ENCODE measurements around the gene GPC2. TPM values are rescaled to one million over a fixed set of nuclear protein-coding genes. Genes with fewer than 3 reads are reported as not detected.
"Not testable (repeated sequence)": the region's sequence is repeated elsewhere in the genome, so short reads cannot be mapped to it uniquely, and the experiment has no call there.

Gene GPC2
- total RNA-seq, 8 experiments from 2014 or later: 0.92 to 103 (median 54.7) TPM

DNA sequence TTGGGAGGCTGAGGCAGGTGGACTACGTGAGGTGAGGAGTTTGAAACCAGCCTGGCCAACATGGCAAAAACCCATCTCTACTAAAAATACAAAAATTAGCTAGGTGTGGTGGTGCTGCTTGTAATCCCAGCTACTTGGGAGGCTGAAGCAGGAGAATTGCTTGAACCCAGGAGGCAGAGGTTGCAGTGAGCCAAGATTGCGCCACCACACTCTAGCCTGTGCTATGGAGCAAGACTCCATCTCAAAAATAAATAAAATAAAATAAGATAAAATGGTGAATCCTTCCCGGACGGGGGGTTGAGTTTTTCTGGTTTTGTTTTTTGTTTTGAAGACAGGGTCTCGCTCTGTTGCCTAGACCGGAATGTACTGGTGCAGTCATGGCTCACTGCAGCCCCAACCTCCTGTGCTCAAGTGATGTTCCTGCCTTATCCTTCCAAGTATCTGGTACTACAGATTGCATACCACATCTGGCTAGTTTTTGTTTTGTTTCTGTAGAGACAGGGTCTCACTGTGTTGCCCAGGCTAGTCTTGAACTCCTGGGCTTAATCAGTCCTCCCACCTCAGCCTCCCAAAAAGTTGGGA is 15.2 kb upstream of the GPC2 start:
- ATAC-seq (replicated peaks in 6 of 8); H3K27ac ChIP-seq; H3K4me3 ChIP-seq; in situ Hi-C loops (cut with MboI; ENCODE audit: low pct_unique_long_range_greater_than_20kb in 2 of 9, low sequenced_read_pairs in 9 of 9, unreplicated experiment in 9 of 9); H3K4me1 ChIP-seq (replicated peaks in 1 of 2): not testable (repeated sequence)
- WGBS, 10 experiments: 13 to 100% (median 87%) methylated on average over 1 to 6 of the region's 6 CpGs; no CpG with 5 or more reads in 2 of the 10 experiments

DNA sequence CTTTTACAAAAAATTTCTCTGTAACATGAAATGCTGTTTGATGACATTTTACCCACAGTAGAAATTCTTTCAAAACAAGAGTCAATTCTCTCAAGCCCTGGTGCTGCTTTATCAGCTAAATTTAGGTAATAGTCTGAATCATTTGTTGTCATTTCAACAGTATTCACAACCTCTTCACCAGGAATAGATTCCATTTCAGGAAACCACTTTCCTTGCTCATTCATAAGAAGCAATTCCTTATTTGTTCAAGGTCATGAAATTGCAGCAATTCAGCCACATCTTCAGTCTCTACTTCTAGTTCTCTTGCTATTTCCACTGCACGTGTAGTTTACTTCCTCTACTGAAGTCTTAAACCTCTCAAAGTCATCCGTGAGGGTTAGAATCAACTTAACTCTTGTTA is 14.6 kb upstream of the GPC2 start:
- in situ Hi-C loops (cut with MboI; ENCODE audit: low pct_unique_long_range_greater_than_20kb in 2 of 9, low sequenced_read_pairs in 9 of 9, unreplicated experiment in 9 of 9): no loop called here
- 20 to 94% (median 83%) methylated on average over 1 to 2 of the region's 2 CpGs; no CpG with 5 or more reads in 3 of the 10 experiments for WGBS, 10 experiments
- Histone ChIP-seq H3K27ac (no peak overlapping the region), H3K4me1 (replicated peaks in 1 of 2) (peaks cover 0 to 4% of the 10 kb centered on the region in 2 donors), H3K4me3 (no peak overlapping the region)
- no peak for ATAC-seq (replicated peaks in 6 of 8)

DNA sequence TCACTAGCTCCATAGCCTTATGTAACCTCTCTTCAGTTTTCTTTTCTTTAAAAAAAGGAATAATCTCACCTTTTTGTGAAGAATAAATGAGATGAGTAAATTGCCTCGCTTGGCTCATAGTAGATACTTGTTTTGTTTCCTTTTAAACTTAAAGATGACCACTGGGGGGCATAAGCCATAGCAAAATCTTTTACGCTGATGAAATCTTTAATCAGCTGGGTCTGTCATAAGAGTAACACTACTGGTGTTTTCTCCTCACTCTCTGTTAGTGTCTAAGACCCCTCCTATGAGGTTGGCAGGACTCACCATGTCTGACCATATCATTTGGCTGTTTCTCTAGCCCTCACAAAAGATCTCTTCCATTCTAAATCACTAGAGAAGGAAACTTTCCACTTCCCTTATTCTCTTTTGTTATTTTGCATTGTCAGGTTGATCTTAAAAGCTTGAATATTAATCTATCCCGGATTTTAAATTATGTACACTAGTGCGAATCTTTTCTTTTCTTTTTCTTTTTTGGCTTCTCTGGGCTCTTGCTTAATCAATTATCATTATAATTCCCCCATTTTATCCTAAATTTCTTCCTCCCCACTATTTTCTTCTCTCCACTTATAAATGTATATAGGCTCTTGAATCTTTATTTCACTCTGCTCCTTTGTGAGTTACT is 13.0 kb upstream of the GPC2 start:
- in situ Hi-C loops (cut with MboI; ENCODE audit: low pct_unique_long_range_greater_than_20kb in 2 of 9, low sequenced_read_pairs in 9 of 9, unreplicated experiment in 9 of 9): no loop called here
- ATAC-seq (replicated peaks in 6 of 8): peak in 7 of 8 experiments; percentile 64 to 98 (median 69)
- WGBS, 10 experiments: 19 to 82% (median 67%) methylated on average over 2 to 4 of the region's 4 CpGs; no CpG with 5 or more reads in 2 of the 10 experiments

DNA sequence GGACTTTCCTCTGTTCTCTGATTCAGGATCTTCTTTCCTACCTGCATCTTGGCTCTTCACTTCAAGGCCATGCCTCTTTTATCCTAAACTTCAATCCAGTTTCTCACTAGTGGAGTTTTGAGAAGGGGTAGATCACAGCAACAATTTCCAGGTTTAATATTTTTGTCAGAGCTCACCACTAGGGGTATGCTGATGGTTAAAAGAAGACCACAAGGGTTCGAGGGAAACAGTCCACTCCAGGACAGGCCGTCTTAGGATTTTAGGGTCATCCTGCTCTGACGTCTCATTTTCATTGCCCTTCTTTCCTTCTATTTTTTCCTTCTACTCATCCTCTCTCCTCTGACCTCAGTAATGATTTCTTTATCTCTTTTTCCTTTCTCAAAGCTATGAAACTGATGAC is 11.9 kb upstream of the GPC2 start:
- in situ Hi-C loops (cut with MboI; ENCODE audit: low pct_unique_long_range_greater_than_20kb in 2 of 9, low sequenced_read_pairs in 9 of 9, unreplicated experiment in 9 of 9): no loop called here
- Histone ChIP-seq H3K27ac (no peak overlapping the region), H3K4me1 (replicated peaks in 1 of 2) (peaks cover 0 to 4% of the 10 kb centered on the region in 2 donors), H3K4me3 (no peak overlapping the region)
- ATAC-seq (replicated peaks in 6 of 8): no peak
- 42 to 95% (median 78%) methylated on average over 1 to 3 of the region's 3 CpGs; no CpG with 5 or more reads in 4 of the 10 experiments for WGBS, 10 experiments

More for the DNA sequence above, 13.0 kb upstream of the GPC2 start:
- Histone ChIP-seq H3K4me3 (no peak overlapping the region), H3K4me1 (replicated peaks in 1 of 2) (peaks cover 0 to 4% of the 10 kb centered on the region in 2 donors), H3K27ac (no peak overlapping the region)

- Histone ChIP-seq H3K4me1 (replicated peaks in 1 of 2) (peaks cover 0 to 4% of the 10 kb centered on the region in 2 donors), H3K27ac (no peak overlapping the region), H3K4me3 (no peak overlapping the region)
- ATAC-seq (replicated peaks in 6 of 8): peak in 1 of 8 experiments; percentile 18
- WGBS, 10 experiments: 56 to 100% (median 93%) methylated on average over 1 to 2 of the region's 2 CpGs; no CpG with 5 or more reads in 3 of the 10 experiments
- in situ Hi-C loops (cut with MboI; ENCODE audit: low pct_unique_long_range_greater_than_20kb in 2 of 9, low sequenced_read_pairs in 9 of 9, unreplicated experiment in 9 of 9): no loop called here
Measured at GRCh38 chr7:100185726-100186125, 8.5 kb upstream of the GPC2 start.

DNA sequence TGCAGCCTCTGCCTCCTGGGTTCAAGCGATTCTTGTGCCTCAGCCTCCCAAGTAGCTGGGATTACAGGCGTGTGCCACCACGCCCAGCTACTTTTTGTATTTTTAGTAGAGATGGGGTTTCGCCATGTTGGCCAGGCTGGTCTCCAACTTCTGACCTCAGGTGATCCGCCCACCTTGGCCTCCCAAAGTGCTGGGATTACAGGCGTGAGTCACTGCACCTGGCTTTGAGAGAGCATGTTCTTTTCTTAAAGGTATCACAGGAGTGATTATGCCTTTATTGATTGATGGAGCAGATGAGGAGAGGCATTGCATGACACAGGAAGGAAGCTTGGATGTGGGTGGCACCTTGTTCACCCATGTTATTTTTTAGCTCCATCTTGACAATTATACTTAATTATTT is 5.9 kb upstream of the GPC2 start:
- not testable (repeated sequence) for ATAC-seq (replicated peaks in 6 of 8)

DNA sequence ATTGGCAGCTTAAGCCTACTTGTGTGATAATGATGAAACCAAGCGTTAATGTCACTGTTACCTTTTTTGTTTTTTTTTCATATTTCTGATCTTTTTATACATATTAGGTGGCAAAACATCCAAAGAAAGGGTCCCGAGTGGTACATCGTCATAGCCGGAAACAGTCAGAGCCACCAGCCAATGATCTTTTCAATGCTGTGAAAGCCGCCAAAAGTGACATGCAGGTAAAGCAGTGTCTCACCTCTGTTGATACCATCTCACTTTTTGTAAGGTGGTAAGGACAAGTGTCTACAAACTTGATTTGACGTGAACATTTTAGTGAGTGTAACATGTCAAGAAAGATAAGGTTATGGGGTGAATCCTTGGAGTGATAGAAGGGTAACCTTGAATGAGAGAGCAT is 5.4 kb upstream of the GPC2 start:
- H3K27ac ChIP-seq; H3K4me3 ChIP-seq; in situ Hi-C loops (cut with MboI; ENCODE audit: low pct_unique_long_range_greater_than_20kb in 2 of 9, low sequenced_read_pairs in 9 of 9, unreplicated experiment in 9 of 9); H3K4me1 ChIP-seq (replicated peaks in 1 of 2); ATAC-seq (replicated peaks in 6 of 8): not testable (repeated sequence)
- 68 to 100% (median 81%) methylated on average over 2 to 5 of the region's 6 CpGs; no CpG with 5 or more reads in 2 of the 10 experiments for WGBS, 10 experiments

More for the DNA sequence above, 5.9 kb upstream of the GPC2 start:
- in situ Hi-C loops (cut with MboI; ENCODE audit: low pct_unique_long_range_greater_than_20kb in 2 of 9, low sequenced_read_pairs in 9 of 9, unreplicated experiment in 9 of 9); H3K4me3 ChIP-seq; H3K4me1 ChIP-seq (replicated peaks in 1 of 2); H3K27ac ChIP-seq: not testable (repeated sequence)
- WGBS, 10 experiments: 83 to 100% (median 92%) methylated on average over 1 to 4 of the region's 6 CpGs; no CpG with 5 or more reads in 3 of the 10 experiments

DNA sequence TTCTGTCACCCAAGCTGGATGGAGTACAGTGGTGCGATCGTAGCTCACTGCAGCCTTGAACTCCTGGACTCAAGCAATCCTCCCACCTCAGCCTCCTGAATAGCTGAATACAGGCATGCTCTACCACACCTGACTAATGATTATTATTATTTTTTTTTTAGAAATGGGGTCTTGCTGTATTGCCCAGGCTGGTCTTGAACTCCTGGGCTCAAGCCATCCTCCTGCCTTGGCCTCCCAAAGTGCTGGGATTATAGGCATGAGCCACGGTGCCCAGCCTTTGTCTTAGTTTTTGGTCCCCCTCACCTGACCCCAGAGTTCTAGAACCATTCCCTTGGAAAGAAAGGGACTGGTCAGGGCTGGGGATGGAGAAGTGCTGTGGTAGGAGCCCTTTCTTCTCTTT is 2.9 kb upstream of the GPC2 start:
- ATAC-seq (replicated peaks in 6 of 8); H3K4me3 ChIP-seq; H3K4me1 ChIP-seq (replicated peaks in 1 of 2); in situ Hi-C loops (cut with MboI; ENCODE audit: low pct_unique_long_range_greater_than_20kb in 2 of 9, low sequenced_read_pairs in 9 of 9, unreplicated experiment in 9 of 9); H3K27ac ChIP-seq: not testable (repeated sequence)
- WGBS, 10 experiments: 80 to 100% methylated on average over 2 of the region's 3 CpGs; no CpG with 5 or more reads in 8 of the 10 experiments

GRCh38 chr7:100176096-100177044 is 811 bp downstream of the GPC2 start:
- in situ Hi-C loops (cut with MboI; ENCODE audit: low pct_unique_long_range_greater_than_20kb in 2 of 9, low sequenced_read_pairs in 9 of 9, unreplicated experiment in 9 of 9): no loop called here
- Histone ChIP-seq H3K27ac (peak overlapping the region in 1 of 2 donors; percentile 83), H3K4me1 (replicated peaks in 1 of 2) (peaks cover 7 to 12% of the 10 kb centered on the region in 2 donors), H3K4me3 (peak overlapping the region; percentile 60 to 98 (median 78))
- no peak for ATAC-seq (replicated peaks in 6 of 8)
- 0 to 90% (median 60%) methylated on average over 1 to 2 of the region's 14 CpGs; no CpG with 5 or more reads in 5 of the 10 experiments for WGBS, 10 experiments

GRCh38 chr7:100175296-100175935 is 1.8 kb downstream of the GPC2 start:
- Histone ChIP-seq H3K4me3 (peak overlapping the region in 1 of 5 donors; percentile 98), H3K4me1 (replicated peaks in 1 of 2) (peaks cover 7 to 21% of the 10 kb centered on the region in 2 donors), H3K27ac (no peak overlapping the region)
- no peak for ATAC-seq (replicated peaks in 6 of 8)
- WGBS, 10 experiments: 77 to 100% (median 96%) methylated on average over 1 to 7 of the region's 14 CpGs; no CpG with 5 or more reads in 1 of the 10 experiments
- in situ Hi-C loops (cut with MboI; ENCODE audit: low pct_unique_long_range_greater_than_20kb in 2 of 9, low sequenced_read_pairs in 9 of 9, unreplicated experiment in 9 of 9): no loop called here

GRCh38 chr7:100174582-100174981 is 2.6 kb downstream of the GPC2 start:
- H3K27ac ChIP-seq: no peak overlapping the region
- WGBS, 10 experiments: 0 to 100% (median 90%) methylated on average over 1 to 4 of the region's 5 CpGs; no CpG with 5 or more reads in 4 of the 10 experiments
- no peak overlapping the region for H3K4me3 ChIP-seq
- in situ Hi-C loops (cut with MboI; ENCODE audit: low pct_unique_long_range_greater_than_20kb in 2 of 9, low sequenced_read_pairs in 9 of 9, unreplicated experiment in 9 of 9): no loop called here
- no peak for ATAC-seq (replicated peaks in 6 of 8)
- peaks cover 7 to 21% of the 10 kb centered on the region in 2 donors for H3K4me1 ChIP-seq (replicated peaks in 1 of 2)

DNA sequence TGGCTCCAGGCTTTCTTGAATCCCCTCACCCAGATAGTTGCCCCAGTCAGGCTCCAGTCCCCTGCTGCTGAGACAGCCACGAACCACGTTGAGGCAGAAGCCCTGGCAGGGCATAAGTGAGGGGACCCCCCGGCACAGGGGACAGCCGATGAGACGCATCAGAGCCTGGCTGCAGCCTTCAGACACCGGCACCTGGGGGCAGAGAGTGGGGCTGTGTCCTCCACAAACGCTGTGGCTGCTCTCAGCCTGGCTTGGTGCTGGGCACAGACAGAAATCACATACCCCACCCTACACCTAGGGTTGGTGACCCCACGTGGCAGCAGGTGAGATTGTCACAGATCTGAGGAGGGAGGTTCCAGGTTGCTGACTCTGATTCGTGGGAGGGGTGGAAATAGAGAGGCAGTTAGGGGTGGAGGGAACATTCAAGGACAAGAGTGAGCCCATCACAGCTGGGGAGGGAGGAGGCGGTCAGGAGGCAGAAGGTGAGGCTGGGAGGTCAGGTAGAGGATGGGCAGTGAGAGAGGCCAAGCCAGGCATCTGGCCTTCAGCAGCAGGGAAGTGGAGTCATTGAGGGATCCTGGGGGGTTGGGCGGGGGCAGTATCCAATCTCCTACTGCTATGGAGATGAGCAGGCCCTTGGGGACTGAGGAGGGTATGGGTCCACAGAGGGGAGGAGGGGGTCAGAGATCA is 3.2 kb downstream of the GPC2 start:
- in situ Hi-C loops (cut with MboI; ENCODE audit: low pct_unique_long_range_greater_than_20kb in 2 of 9, low sequenced_read_pairs in 9 of 9, unreplicated experiment in 9 of 9): no loop called here
- ATAC-seq (replicated peaks in 6 of 8): no peak

More for the DNA sequence above, 3.2 kb downstream of the GPC2 start:
- Histone ChIP-seq H3K4me3 (no peak overlapping the region), H3K4me1 (replicated peaks in 1 of 2) (peaks cover 7 to 21% of the 10 kb centered on the region in 2 donors), H3K27ac (no peak overlapping the region)
- 60 to 98% (median 88%) methylated on average over 2 to 8 of the region's 11 CpGs; no CpG with 5 or more reads in 4 of the 10 experiments for WGBS, 10 experiments

Data from motor neuron (in vitro differentiated cells).